GM19438 (cell line): ENCODE results near the gene PPM1N.

Experiments
- ATAC-seq: cut with Tn5 transposase; IDR thresholded peaks from one replicate; pipeline ENCODE4 v1.9.1; 2021; ENCODE audit warnings: low read depth; ENCODE audit not compliant: unreplicated experiment

Gene PPM1N, protein sequence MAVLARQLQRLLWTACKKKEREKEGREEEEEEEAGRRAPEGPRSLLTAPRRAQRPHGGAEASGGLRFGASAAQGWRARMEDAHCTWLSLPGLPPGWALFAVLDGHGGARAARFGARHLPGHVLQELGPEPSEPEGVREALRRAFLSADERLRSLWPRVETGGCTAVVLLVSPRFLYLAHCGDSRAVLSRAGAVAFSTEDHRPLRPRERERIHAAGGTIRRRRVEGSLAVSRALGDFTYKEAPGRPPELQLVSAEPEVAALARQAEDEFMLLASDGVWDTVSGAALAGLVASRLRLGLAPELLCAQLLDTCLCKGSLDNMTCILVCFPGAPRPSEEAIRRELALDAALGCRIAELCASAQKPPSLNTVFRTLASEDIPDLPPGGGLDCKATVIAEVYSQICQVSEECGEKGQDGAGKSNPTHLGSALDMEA

DNA sequence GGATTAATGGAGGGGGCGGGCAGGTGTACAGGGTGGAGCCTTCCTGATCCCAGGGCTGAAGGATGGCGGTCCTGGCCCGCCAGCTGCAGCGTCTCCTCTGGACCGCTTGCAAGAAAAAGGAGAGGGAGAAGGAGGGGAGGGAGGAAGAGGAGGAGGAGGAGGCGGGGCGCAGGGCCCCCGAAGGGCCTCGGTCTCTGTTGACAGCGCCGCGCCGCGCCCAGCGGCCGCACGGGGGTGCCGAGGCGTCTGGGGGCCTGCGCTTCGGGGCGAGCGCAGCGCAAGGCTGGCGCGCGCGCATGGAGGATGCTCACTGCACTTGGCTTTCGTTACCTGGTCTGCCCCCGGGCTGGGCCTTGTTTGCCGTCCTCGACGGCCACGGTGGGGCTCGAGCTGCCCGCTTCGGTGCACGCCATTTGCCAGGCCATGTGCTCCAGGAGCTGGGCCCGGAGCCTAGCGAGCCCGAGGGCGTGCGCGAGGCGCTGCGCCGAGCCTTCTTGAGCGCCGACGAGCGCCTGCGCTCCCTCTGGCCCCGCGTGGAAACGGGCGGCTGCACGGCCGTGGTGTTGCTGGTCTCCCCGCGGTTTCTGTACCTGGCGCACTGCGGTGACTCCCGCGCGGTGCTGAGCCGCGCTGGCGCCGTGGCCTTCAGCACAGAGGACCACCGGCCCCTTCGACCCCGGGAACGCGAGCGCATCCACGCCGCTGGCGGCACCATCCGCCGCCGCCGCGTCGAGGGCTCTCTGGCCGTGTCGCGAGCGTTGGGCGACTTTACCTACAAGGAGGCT lies at the start of gene PPM1N:
TSS of gene PPM1N (plus strand) at position 33 of the 785 bp plus-strand sequence. CDS start at position 63, 30 bp downstream.
- no peak for ATAC-seq

DNA sequence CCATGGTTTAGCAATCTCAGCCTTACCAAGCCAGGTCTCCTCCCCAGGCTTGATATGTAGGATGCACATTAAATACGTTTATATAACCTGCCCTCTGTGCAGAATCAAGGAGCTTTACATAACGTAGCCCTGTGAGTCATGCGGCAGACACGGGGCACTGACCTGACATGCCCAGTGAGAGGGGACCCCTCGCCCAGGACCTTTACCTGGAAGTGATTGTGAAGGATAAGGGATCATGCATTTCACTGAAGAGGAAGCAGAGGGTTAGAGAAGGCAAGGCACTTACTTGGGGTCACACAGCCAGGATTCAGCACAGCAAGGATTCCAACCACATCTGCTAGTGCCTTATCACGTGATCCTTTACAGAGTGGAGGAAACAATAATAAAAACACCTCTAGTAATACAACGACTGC lies 49.4 kb upstream of the PPM1N start:
- no peak for ATAC-seq

GRCh38 chr19:45450012-45450333 lies 48.3 kb upstream of the PPM1N start:
- ATAC-seq: no peak

GRCh38 chr19:45451131-45451849 lies 47.0 kb upstream of the PPM1N start:
- ATAC-seq: no peak

- no peak for ATAC-seq
These were observed 46.3 kb upstream of the PPM1N start for GRCh38 chr19:45451850-45452387.

DNA sequence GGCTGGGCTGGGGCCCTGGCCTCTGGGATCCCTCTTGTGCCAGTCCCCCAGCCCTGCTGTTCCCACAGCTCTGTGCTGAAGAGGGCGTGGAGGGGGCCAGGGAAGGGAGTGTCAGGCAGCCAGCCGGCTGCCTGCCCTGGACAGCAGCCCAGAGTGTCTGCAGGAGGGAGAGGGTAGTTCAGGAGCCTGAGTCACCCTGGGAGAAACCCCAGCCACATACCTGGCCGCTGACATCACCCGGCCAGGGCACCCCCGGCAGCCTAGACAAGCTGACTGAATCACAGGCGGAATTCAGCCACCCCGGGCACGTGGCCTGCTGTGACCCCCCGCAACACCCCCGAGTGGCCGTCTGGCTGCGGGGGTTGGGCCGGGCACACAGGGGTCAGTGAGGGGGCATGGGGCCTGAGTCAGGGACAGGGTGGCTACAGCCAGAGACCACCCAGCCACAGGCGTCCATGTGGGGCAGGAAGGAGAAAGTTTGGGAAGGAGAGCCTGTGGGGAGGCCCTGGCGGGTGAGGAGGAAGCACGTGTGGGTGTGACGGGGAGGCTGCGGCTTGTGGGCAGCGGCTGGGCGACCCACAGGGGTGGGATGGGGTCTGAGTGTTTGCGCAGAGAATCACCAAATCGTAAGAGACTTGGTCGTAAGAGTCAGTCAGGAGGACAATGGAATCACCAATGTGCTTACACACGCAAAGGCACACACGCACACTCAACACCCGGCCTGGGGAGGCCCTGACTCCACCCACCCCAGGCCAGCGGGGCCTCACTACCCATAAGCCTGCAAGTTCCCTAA lies 42.3 kb upstream of the PPM1N start:
- no peak for ATAC-seq

DNA sequence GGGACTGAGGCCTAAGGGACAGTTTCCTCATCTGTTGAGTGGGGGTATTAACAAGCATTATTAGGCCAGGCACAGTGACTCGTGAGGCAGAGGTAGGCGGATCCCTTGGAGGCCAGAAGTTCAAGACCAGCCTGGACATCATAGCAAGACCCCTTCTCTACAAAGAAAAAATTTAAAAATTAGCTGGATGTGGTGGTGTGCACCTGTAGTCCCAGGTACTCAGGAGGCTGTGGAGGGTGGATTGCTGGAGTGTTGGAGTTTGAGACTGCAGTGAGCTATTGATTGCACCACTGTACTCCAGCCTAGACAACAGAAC lies 41.8 kb upstream of the PPM1N start:
- ATAC-seq: no peak

- ATAC-seq: no peak
These were observed 40.5 kb upstream of the PPM1N start for GRCh38 chr19:45457776-45458175.

DNA sequence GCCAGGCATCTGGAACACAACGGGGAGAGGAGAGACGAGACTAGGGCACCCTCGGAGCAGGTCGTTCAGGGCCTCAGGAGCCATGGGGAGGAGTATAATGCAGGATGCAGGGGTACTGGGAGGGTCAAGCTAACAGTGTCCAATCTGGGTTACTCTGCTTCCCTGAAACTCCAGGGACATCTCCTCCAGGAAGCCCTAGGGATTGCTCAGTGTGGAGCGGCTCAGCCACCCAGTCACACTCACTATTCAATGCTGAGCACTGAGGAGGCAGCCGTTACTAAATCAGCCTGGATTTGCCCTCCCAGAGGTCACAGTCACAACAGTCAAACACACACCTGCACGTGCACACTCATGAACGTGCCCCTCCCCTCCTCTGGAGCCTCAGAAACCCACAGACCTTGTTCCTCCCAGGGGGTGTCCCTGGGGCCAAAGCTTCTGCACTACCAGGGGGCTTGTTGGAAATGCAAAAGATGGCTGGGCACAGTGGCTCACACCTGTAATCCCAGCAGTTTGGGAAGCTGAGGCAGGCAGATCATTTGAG lies 37.4 kb upstream of the PPM1N start:
- no peak for ATAC-seq

DNA sequence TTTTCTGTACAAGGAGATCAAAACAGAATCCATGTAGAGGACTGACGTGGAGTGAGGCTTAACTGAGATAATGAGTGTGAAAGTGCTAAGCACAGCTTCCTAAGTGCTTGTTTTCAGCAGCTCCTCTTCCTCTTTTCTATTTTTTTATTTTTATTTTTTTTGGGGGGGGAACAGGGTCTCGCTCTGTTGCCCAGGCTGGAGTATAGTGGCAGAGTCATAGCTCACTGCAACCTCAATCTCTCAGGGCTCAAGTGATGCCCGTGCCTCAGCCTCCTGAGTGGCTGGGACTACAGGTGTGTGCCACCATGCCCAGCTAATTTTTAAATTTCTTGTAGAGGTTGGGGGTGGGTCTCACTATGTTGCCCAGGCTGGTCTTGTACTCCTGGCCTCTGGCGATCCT lies 36.1 kb upstream of the PPM1N start:
- ATAC-seq: no peak

DNA sequence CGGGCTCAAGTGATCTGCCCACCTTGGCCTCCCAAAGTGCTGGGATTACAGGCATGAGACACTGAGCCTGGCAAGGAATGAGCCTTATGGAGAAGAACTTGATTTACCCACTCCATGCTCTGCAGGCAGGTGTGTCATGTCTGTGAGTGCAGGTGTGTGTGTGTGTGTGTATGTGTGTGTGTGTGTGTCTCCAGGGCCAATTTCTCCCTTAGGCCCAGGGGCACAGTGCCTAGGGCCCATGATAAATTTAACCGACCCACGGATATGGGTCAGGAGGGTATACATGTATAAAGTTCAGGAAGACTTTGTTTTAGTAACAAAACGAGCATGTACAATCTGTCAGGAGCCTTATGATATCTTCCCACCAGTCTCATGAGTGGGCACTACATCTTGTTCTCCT lies 35.0 kb upstream of the PPM1N start:
- ATAC-seq: no peak

- ATAC-seq: no peak
These were observed 34.0 kb upstream of the PPM1N start for GRCh38 chr19:45464274-45464673.

DNA sequence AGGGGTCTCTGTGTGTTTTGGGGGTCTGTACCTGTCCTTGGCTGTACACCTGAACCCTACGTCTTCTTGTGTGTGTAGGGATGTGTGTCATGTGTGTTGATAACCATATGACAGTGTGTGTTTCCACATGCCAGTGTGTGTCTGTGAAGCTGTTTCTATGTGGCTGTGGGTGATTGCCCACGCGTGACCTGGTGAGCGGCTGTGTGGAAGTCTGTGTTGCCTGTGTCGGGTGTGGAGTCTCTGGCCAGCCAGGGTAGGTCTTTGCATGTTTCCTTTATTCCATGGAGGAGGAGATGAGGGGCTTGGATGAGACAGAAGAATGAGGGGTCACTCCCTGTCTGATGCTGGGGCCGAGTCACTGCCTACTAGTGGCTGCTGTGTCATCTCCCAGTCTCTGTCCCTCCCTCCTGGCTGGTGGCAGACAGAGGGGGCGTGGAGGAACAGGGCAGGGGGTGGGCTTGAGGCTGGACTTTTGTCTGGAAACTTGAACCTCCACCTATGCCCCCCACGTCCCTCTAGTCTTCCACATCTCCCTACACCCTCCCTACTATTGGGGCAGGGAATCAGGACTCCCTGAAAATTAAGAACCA lies 33.3 kb upstream of the PPM1N start:
- no peak for ATAC-seq

DNA sequence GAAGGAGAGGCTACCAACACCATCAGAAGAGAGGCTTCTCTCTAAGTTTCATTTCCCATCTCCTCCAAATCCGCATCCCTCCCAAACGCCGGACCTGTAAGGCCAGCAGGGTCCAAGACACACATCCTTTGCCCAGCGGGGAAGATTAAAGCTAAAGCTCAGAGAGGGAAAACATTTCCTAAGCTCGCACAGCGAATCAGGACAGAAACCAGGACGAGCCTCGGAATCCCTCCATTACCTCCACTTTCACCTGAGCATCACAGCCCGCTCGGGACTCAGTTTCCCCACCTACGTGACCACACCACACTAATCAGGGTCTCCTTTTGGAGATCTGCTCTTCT lies 31.2 kb upstream of the PPM1N start:
- no peak for ATAC-seq

DNA sequence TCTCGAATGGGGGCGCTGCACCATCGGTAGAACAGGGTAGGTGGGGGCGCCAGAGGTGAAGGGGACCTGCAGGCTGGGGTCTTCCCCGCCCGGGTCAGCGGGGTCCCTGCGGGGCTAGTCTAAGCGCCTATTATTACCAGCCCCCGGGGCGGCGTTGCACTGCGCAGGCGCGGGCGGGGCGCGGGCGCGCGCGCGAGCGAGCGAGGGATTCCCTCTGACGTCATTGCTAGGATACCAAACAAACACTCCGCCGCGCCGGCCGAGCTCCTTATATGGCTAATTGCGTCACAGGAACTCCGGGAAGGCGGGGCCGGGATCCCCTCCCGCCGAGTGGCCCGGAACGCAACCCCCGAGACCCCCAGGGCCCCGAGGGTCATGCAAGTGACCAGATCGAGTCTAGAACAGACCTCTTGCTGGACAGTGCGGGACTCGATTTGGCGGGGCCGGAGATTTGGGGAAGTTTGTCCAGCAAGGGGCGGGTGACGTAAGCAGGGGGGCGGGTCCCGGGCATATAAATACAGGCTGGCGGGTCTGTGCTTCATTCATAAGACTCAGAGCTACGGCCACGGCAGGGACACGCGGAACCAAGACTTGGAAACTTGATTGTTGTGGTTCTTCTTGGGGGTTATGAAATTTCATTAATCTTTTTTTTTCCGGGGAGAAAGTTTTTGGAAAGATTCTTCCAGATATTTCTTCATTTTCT lies 30.6 kb upstream of the PPM1N start, which contains the start of gene FOSB:
TSS of gene FOSB (plus strand) at position 541 of the 703 bp plus-strand sequence. CDS start 591 bp downstream, outside the sequence.
- no peak for ATAC-seq

DNA sequence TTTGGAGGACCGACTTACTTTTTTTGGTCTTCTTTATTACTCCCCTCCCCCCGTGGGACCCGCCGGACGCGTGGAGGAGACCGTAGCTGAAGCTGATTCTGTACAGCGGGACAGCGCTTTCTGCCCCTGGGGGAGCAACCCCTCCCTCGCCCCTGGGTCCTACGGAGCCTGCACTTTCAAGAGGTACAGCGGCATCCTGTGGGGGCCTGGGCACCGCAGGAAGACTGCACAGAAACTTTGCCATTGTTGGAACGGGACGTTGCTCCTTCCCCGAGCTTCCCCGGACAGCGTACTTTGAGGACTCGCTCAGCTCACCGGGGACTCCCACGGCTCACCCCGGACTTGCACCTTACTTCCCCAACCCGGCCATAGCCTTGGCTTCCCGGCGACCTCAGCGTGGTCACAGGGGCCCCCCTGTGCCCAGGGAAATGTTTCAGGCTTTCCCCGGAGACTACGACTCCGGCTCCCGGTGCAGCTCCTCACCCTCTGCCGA lies 30.0 kb upstream of the PPM1N start:
- no peak for ATAC-seq

- ATAC-seq: peak; percentile 18
These were observed 29.5 kb upstream of the PPM1N start for GRCh38 chr19:45468803-45469131.

DNA sequence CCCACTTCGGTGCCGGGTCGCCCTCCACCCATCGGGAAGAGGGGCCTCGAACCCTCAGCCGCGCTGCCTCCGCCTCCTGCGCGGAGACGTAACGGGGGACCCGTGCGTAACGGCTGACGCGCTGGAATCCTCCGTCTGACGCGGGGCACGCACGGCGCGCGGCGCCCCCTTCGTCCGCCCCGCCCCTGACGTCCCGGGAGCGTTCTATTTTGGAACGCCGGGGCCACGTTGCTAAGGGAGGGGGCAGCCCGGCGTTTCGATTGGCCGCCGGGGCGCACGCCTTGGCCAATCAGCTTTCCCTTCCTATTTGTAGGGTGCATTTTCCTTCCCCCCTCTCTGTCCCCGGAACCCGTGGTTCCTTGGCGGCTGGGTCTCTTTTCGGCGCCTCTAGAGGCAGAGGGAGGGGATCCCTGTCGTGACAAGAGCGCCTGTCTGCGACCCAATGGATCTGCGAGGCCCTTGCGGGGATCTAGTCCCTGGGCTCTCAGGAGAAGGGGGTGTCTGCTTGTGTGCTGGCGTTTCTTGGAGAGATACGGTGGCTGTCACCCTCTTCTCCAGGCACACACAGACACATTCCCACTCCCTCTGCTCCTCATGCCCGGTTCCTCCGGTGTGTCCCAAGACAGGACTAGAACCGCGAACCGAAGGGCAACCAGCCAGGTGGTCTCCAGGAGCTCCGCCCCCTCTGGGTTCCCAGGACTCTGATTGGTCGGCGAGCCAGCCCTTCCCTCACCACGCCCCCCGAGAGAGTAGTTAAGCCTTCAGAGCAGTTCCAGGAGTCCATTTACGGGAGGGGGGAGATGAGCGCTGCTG lies 28.9 kb upstream of the PPM1N start:
- ATAC-seq: peak; percentile 60
